HL-60/S4 treated with phorbol 12-myristate 13-acetate at 8.2 ng/mL for 4 days and 3 days (cell line): Measurements from ENCODE around the gene COL4A2.
"Not testable (repeated sequence)": the region's sequence is repeated elsewhere in the genome, so short reads cannot be mapped to it uniquely, and the experiment has no call there.

Experiments
- in situ Hi-C: fragments of 300-500 bp; cut with MboI; formaldehyde crosslinking; loops from 2 replicates; pipeline ENCODE4 v1.15.0; 2022; ENCODE audit warnings: low sequenced_read_pairs

Gene COL4A2

DNA sequence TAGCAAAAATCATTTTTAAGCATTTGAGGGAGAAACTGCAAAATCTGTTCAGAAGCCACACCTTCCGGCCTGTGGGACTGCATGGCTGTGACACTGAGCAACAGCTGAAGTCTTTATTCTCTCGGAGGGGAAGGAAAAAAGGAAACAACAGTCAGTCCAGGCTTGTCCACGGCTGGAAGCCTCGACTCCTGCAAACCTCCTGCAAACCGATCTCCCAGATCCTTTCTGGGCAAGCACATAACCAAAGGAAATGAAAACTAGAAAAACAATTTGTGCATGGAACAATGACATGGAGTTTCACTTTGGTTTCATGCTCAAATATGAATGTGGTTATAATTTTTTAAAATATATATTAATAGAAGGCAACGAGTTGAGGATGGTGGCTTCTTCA is 1.1 kb upstream of the COL4A2 start:
- in situ Hi-C loops = no loop called here

DNA sequence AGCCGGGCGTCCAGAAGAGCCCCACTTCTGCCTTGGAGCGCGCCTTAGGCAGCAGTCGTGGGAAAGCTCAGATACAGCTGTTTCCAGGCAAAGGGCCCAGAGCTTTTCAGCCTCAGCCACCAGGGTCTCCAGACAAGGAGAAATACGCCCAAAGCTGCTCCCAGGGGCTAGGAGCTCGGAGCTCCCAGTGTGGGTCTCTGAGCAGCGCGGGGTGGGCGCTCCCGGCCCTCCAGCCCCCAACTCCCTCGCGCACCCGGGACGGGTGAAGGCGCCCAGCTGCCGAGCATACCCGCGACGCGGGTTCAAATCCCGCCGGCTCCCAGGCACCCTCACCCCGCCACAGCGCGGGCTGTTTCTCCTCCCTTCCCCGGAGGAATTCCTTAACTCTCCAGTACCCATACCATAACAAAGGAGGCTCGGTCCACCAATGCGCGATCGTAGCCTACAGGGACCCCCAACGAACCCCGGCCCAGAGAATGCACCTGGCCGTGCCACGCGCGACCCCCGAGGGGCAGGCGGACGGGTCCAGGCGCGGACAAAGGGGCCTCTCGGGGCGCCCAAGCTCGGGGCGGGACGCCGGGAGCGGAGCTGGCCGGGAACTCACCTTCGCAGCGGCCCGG is 634 bp upstream of the COL4A2 start:
- in situ Hi-C loops = no loop called here

DNA sequence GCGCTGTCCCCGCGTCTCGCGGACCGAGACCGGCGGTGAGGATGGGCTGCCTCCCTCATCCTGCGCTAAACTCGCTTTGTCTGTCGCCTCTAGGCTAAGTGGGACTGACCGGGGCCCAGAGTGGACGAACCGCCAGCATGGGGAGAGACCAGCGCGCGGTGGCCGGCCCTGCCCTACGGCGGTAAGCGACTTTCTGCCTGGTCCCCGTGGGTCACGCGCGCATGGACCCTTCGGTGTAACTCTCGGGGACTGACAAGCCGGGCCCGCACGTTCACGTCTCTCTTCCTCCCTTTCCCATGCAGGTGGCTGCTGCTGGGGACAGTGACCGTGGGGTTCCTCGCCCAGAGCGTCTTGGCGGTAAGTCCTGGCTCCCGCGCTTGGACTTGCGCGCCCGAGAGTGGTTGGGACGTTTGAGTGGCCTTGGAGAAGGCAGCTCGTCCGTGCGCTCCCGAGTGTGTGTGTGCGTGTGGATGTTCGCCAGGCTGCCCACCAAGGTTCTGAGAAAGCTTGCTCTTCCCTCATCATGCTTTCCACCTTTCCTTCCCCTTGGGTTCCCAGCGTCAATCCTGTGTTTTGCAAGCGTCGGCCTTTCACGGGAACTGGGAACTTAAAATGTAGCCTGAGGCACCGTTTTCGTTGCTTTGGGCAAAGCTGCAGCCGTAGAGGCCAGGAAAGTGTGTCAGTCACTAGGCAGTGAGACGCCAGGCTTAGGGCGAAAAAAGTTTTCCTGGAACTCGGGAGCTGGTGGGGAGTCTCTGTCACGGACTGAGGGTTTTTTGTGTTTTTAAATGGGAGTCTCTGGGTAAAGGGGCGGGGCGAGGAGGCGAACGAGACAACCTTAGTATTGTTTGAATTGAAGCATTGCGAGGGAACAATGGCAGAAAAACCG is 927 bp downstream of the COL4A2 start:
- in situ Hi-C loops = no loop called here

DNA sequence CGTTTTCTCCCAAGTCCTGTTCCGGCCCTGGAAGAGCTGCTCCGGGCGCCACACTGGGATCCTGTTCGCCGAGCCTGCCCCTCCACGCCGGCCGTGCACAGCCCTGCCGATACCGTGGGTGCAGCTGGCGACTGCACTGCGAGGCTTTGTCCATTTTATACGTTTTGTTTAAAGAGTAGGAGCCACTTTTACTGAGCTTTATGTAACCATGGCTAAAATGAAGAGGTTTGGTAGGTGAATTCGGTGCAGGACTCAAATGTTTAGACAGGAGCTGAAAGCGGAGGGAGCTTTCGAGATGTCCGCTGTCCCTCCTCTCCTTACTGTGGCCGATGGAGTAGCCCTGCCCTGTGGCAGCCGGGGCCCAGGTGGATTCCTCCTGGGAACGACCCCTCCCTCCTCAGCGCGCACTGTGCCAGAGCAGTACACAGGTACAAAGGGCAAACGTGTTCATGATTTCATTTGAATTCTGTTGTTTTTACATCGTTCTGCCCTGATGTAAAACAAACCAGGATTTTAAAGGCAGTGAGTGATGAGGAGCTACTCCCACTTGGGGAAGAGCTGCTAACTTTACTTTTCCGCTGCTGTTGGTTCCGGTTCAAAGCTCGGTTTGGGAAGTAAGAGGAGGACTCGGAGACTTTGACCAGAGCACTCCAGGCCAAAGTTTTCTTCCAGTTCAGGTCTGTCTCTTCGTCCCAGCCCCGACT is 1.7 kb downstream of the COL4A2 start:
- in situ Hi-C loops = no loop called here

DNA sequence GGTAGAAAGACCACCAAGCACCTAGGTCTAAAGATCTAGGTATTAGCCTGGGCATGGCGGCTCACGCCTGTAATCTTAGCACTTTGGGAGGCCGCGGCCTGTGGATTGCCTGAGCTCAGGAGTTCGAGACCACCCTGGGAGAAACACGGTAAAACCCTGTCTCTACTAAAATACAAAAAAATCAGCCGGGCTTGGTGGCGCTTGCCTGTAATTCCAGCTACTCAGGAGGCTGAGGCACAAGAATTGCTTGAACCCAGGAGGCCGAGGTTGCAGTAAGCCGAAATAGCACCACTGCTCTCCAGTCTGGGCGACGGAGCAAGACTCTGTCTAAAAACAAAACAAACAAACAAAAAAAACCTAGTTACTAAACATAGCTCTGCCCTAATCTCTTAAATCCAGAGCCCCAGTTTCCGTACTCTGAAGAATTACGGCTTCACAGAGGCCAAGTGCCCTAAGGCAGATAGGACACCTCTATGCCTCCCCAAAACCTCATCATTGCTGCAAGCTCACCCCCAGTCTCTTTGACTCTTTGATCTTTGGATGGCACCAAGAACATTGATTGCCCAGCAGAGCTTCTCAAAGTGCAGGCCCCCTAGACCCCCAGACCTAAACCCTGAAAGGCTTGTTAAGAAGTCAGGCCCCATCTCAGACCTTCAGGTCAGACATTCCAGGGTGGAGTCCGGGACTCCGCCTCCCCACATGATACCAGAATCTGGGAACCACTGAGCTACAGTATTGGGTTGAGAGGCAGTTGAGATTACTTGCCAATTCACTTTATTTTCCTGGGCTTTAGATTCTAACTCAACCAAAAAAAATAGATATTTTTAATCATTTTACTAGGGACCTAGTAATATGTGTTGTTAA is 2.8 kb downstream of the COL4A2 start:
- in situ Hi-C loops = no loop called here

DNA sequence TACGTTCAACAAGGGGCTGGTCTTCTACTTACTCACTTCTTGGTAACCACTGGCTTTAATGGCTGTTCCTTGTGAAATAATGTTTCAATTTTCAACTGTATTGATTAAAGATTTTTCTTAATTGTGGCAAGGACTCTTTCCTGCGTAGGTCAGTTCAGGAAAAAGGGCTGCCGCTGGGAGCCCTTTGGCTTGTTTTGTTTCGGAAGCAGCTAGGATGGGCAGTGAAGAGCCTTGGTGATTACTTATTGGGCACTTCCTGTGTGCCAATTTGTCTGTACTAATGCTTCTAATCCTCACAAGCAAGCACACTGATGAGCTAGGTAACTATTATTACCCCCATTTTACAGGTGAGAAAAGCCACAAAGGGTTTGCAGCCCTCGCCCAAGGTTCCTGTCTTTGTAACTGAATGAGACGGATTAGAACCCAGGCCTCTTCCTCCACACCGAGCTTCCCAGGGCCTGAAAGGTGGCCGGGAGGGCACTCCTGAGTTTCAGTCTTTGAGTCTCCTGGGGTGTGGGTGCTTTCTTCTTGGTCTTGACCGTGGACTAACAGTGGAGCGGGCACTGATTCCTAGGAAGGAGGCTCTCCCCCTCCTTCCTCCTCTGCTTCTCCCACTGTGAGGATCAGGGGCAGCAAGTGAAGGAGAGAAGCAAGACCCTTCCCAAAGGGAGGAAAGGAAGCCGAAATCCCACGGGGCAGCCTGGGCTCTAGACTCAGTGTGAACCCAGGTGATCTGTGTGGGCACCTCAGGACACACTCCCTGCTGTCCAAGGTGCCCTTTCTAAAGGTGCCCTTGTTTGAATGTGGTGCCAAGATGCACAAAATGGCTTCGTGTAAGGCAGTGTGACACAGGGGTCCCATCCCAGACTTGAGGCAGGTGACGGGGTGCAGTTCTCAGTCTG is 3.7 kb downstream of the COL4A2 start:
- in situ Hi-C loops = no loop called here

DNA sequence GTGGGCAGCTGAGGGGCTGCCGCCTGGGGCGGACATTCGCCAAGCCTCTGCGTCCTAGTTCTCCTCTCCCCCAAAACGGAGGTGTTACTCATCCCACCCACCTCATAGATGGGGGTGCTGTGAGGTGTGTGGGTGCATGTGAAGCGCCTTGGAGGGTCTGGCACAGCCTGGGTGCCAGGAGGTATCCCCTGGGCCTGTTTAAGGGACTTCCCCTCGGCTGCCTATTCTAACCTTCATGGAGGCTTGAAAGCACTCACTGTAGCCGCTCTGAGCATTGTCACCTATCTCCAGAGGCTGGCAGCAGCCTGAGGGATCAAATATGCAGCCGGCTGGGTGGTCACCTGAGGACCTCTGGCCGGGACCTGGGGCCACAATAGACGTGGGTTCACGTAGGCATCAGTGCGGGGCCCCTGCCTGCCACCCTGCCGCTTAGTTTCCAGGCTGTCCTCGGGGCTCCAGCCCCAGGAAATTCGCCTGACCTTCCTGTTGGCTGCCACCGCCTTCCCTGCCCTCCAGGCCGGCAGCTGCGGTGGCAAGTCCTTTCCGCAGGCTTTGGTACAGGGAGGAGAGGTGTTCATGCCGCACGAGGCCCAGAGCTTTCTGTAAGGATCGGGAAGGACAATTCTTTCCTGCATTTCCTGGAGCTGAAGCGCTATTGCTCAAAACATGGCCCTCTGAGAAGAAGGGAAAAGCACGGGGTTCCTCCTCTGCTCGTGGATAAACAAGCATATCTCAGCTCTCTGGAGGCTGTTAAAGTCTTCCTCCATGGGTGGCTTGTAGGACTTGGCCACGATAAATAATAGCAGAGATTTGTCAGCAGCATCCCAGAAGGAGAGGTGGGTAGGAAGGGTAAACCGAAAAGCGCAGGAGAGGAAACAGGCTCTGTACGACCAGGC is 4.6 kb downstream of the COL4A2 start:
- in situ Hi-C loops = no loop called here

DNA sequence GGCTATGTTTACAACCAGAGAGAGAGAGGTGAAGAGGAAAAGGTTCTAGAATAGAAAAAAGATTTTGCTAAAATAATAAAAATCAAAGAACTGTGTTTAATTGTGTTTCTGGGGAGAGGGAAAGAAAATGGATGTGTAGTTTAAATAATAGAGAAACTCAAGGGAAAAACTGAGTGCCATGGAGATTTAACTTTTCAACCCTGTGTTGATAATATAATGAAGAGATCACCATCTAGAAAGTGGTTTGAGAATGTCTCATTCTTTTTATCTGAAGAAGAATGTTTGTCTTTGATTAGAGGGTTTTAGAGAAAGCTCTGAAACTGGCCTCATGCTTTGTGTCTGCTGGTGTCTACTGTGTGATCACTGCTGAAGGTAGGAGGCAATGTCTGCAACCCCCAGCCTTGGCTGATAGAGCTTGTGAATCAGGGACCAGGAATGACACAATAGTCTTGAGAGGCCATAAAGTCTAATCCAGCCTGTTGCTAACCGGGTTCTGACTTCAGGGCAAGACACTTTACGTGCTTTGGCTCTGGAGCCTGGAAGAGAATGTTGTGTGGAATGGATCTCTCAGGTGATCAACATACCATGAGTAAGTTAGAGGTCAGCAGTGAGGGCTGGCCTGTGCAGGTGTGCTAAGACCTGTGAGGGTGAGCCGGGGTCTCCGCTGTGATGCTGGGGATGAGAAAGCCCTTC is 5.4 kb downstream of the COL4A2 start:
- in situ Hi-C loops = no loop called here

DNA sequence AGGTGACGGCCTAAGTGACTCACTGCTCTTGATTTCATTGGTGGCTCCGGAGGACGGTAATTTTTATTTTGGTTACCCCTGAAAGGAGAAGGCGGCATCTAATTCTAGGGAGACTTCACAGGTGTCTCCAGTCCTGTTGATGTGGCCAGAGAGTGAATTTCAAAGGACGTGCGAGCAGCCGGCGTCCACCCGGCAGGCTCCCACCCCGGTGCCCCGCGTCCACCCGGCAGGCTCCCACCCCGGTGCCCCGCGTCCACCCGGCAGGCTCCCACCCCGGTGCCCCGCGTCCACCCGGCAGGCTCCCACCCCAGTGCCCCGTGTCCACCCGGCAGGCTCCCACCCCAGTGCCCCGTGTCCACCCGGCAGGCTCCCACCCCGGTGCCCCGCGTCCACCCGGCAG is 6.2 kb downstream of the COL4A2 start:
- in situ Hi-C loops = not testable (repeated sequence)

DNA sequence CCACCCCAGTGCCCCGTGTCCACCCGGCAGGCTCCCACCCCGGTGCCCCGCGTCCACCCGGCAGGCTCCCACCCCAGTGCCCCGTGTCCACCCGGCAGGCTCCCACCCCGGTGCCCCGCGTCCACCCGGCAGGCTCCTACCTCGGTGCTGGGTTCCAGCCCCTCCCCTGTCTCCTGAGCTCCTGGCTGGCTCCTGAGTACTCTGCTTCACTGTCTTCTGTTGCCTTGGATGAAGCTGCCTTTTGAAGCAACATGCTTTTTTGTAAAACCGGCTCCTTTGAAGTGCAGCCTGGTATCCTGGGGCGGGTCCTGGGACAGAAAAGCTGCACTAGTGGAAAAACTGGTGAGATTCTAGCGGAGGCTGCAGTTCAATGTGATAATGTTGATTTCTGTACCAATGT is 6.6 kb downstream of the COL4A2 start:
- in situ Hi-C loops = not testable (repeated sequence)

DNA sequence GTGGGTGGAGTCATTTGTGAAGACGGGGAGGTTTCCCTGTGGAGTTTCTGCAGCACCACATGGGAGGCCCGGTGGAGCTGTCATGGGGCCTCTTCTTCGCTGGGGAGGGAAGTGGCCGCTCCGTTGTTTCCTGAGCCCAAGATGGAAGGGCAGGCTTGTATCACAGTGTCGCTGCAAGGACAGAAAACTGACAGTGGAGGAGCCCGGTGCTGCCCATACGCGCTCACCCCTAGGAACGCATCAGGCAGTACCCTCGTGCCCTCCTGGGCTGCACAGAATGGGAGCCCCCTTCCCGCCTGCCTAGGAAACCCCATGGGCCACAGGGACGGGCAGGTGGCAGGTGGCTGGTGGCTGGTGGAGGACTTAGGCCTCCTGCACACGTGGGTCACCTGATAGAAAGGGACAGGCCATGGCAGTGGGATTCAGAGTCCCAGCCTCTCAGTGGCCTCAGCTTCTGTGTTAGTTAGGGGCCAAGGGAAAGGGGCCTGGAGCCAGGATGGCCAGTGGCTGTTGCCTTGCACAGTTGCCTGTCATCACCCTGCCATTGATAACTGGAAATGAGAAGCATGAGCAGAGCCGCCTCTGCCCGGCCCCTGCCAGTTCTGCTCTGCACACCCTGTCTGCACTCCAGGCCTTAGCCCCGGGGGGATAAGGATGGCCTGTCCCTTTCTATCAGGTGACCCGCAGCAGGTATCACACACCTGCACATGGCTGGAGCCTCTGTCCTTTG is 7.6 kb downstream of the COL4A2 start:
- in situ Hi-C loops = no loop called here

DNA sequence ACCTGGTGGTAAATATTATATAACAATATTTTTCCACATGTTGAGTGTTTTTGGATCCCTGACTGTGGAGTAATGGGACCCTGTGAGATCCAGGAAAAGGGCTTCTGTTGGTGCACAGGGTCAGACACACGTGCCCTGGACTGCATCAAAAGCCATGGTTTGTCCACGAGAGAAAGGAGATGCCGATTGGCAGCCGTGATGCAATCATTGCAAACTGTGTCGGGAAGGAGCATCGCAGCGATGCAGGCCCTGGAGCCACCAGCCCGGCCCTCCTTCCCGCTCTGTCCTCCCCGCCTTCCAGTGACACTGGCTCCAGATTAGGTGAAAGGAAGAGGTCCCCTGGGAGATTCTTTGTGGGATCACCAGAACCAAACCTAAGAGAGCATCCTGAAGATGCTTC is 9.1 kb downstream of the COL4A2 start:
- in situ Hi-C loops = no loop called here

DNA sequence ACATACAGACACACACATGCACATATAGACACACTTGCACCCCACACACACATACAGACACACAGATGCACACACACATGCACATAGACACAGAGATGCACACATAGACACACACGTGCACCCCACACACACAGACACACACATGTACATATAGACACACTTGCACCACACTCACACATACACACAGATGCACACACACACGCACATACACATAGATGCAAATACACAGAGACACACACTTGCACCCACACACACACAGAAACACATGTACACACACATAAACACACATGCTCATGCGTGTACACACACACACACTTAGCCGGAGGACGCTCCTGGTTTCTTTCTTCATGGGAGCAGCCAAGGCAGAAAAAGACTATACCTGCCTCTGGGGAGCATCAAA is 10.0 kb downstream of the COL4A2 start:
- in situ Hi-C loops = no loop called here

DNA sequence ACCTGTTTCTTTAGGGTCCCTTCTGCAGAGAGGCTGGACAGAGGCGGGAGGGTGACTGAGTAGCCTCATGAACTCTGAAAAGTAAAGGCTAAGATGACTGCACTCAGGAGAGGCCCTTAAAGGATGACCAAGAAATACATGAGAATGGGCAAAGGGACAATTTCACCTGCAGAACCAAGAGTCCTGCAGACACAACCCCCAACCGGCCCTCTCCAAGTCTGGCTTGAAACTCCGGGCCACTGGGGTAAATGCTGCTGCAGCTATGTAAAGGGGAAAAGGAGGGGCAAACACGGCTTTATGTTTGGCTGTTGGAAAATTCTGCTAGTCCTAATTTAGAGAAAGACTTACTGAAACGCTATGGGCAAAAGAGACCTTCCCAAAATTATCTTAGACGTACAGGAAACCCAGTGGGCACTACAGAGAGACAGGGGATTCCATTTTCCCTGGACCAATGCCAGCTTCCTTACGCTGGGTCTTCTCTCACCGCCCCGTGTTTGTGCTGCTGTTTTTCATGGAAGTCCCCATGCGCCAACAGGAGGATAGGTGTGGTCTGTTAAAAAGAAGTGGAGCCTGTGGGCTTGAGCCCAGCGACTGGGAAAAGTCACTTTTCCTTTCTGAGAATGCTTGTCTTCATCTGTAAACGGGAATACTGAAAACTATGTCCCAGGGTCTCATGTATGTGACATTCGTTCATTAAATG is 10.6 kb downstream of the COL4A2 start:
- in situ Hi-C loops = no loop called here

DNA sequence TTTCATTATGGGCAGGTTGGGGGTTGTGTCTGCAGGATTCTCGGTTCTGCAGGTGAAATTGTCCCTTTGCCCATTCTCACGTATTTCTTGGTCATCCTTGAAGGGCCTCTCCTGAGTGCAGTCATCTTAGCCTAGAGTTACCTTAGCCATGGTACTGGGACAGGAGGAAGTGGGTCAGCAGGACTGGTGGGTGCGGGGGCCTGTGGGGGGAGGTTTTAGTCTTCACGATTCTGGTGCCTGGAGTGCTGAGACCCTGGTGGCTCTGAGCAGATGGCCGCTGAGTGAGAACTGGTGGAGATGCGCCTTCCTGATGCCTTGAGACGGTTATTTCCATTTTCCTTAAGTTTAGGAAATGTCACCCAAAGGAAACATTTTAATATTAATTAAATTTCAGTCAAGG is 11.8 kb downstream of the COL4A2 start:
- in situ Hi-C loops = no loop called here

DNA sequence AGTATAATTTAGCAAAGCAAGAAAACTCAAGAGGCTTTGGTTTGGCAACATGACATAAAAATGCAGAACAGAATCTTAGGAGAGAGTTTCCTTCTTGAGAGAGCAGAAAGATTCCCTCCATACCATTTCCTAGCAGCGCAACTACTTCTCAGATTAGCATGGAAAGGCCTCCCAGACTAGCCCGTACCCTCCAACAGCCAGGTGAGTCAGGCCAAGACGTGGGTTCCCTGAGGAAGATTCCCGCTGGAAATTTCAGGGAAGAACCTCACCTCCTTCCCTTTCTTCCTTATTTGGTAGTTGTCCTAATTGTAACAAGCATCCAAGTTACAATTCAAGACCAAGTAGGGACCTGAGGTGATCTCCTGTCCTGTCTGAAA is 12.3 kb downstream of the COL4A2 start:
- in situ Hi-C loops = no loop called here
